ENCODE data around the gene TRIM17.
"Not testable (repeated sequence)": the region's sequence is repeated elsewhere in the genome, so short reads cannot be mapped to it uniquely, and the experiment has no call there.

Gene TRIM17

GRCh38 chr1:228440761-228441500 is 24.3 kb upstream of the TRIM17 start:
- TF ChIP-seq CTCF (conservative IDR thresholded peaks at IDR 0.05; ENCODE audit: low read depth, low read length), result no peak
- DNase-seq (ENCODE audit: low read depth), result no peak
- no peak overlapping the region for H3K4me3 ChIP-seq (ENCODE audit: low read depth, low read length)

- DNase-seq (ENCODE audit: low read depth), result no peak
- H3K4me3 ChIP-seq (ENCODE audit: low read depth, low read length), result no peak overlapping the region
- TF ChIP-seq CTCF (conservative IDR thresholded peaks at IDR 0.05; ENCODE audit: low read depth, low read length), result no peak
Measured at GRCh38 chr1:228438266-228438665, 21.6 kb upstream of the TRIM17 start.

- DNase-seq (ENCODE audit: low read depth), result no peak
- H3K4me3 ChIP-seq (ENCODE audit: low read depth, low read length), result no peak overlapping the region
- TF ChIP-seq CTCF (conservative IDR thresholded peaks at IDR 0.05; ENCODE audit: low read depth, low read length), result no peak
Measured at GRCh38 chr1:228437424-228437962, 20.8 kb upstream of the TRIM17 start.

- H3K4me3 ChIP-seq (ENCODE audit: low read depth, low read length), result no peak overlapping the region
- DNase-seq (ENCODE audit: low read depth), result no peak
- TF ChIP-seq CTCF (conservative IDR thresholded peaks at IDR 0.05; ENCODE audit: low read depth, low read length), result no peak
Measured at GRCh38 chr1:228434689-228435088, 18.0 kb upstream of the TRIM17 start.

- H3K4me3 ChIP-seq (ENCODE audit: low read depth, low read length); DNase-seq (ENCODE audit: low read depth): not testable (repeated sequence)
Measured at GRCh38 chr1:228433337-228434053, 16.8 kb upstream of the TRIM17 start.

- TF ChIP-seq CTCF (conservative IDR thresholded peaks at IDR 0.05; ENCODE audit: low read depth, low read length), result no peak
- no peak for DNase-seq (ENCODE audit: low read depth)
- no peak overlapping the region for H3K4me3 ChIP-seq (ENCODE audit: low read depth, low read length)
Measured at GRCh38 chr1:228430243-228430642, 13.6 kb upstream of the TRIM17 start.

GRCh38 chr1:228429698-228430097 is 13.0 kb upstream of the TRIM17 start:
- DNase-seq (ENCODE audit: low read depth), result no peak
- H3K4me3 ChIP-seq (ENCODE audit: low read depth, low read length), result no peak overlapping the region
- TF ChIP-seq CTCF (conservative IDR thresholded peaks at IDR 0.05; ENCODE audit: low read depth, low read length), result no peak

Measured in choroid plexus epithelial cell (primary cell).